HEK293T (cell line): ENCODE measurements around the gene GOLIM4.

ENCODE experiments used
- CTCF ChIA-PET: fragments of 350-600 bp; formaldehyde crosslinking; extraction: SDS; loops from one replicate; lab custom pipeline; 2021; ENCODE audit warnings: antibody characterized with exemption, inconsistent platforms; lab: Yijun Ruan, JAX
- POLR2A ChIA-PET: fragments of 350-600 bp; formaldehyde crosslinking; extraction: SDS; loops from one replicate; lab custom pipeline; 2020; ENCODE audit warnings: antibody characterized with exemption, inconsistent platforms; lab: Yijun Ruan, JAX
- DNase-seq: peaks from one replicate; pipeline ENCODE4 v3.0.0; 2012; ENCODE audit warnings: mixed read lengths; ENCODE audit errors: extremely low spot score
- ARNT ChIP-seq: fragments of 450-650 bp; IDR thresholded peaks from 2 replicates; pipeline ENCODE4 v1.6.1; 2017; ENCODE audit warnings: mild to moderate bottlenecking
- BHLHE40 ChIP-seq: fragments of 450-650 bp; IDR thresholded peaks from 2 replicates; pipeline ENCODE4 v1.6.1; 2016; ENCODE audit warnings: mild to moderate bottlenecking, moderate library complexity, borderline replicate concordance
- CTBP1 ChIP-seq: fragments of 450-650 bp; IDR thresholded peaks from 2 replicates; pipeline ENCODE4 v1.6.1; 2016; ENCODE audit warnings: borderline replicate concordance
- ELF4 ChIP-seq: fragments of 450-650 bp; IDR thresholded peaks from 2 replicates; pipeline ENCODE4 v1.6.1; 2017; ENCODE audit warnings: antibody characterized with exemption
- FOXA1 ChIP-seq: fragments of 450-650 bp; IDR thresholded peaks from 2 replicates; pipeline ENCODE4 v1.6.1; 2016; ENCODE audit warnings: mild to moderate bottlenecking
- FOXK2 ChIP-seq: fragments of 450-650 bp; IDR thresholded peaks from 2 replicates; pipeline ENCODE4 v1.6.1; 2016; ENCODE audit warnings: mild to moderate bottlenecking
- FOXM1 ChIP-seq: fragments of 450-650 bp; IDR thresholded peaks from 2 replicates; pipeline ENCODE4 v1.6.1; 2017; ENCODE audit warnings: mild to moderate bottlenecking, borderline replicate concordance
- HDGF ChIP-seq: fragments of 450-650 bp; IDR thresholded peaks from 2 replicates; pipeline ENCODE4 v1.6.1; 2017; ENCODE audit warnings: antibody characterized with exemption, borderline replicate concordance
- L3MBTL2 ChIP-seq: fragments of 450-650 bp; conservative IDR thresholded peaks from 2 replicates; pipeline ENCODE4 v1.6.1; 2016; ENCODE audit warnings: mild to moderate bottlenecking
- LEF1 ChIP-seq: fragments of 450-650 bp; IDR thresholded peaks from 2 replicates; pipeline ENCODE4 v1.6.1; 2017; ENCODE audit warnings: mild to moderate bottlenecking, borderline replicate concordance
- NFRKB ChIP-seq: fragments of 450-650 bp; IDR thresholded peaks from 2 replicates; pipeline ENCODE4 v1.6.1; 2016; ENCODE audit warnings: mild to moderate bottlenecking, moderate library complexity
- SP1 ChIP-seq: fragments of 450-650 bp; IDR thresholded peaks from 2 replicates; pipeline ENCODE4 v1.6.1; 2017
- SUZ12 ChIP-seq: fragments of 450-650 bp; IDR thresholded peaks from 2 replicates; pipeline ENCODE4 v1.6.1; 2016; ENCODE audit warnings: mild to moderate bottlenecking
- TARDBP ChIP-seq: fragments of 450-650 bp; IDR thresholded peaks from 2 replicates; pipeline ENCODE4 v1.6.1; 2016
- ZNF384 ChIP-seq: fragments of 450-650 bp; IDR thresholded peaks from 2 replicates; pipeline ENCODE4 v1.6.1; 2016
- TF ChIP-seq, protein P1 (sequence below): fragments of 450-650 bp; IDR thresholded peaks from 2 replicates; pipeline ENCODE4 v1.6.1; 2016

The GOLIM4 gene

DNA sequence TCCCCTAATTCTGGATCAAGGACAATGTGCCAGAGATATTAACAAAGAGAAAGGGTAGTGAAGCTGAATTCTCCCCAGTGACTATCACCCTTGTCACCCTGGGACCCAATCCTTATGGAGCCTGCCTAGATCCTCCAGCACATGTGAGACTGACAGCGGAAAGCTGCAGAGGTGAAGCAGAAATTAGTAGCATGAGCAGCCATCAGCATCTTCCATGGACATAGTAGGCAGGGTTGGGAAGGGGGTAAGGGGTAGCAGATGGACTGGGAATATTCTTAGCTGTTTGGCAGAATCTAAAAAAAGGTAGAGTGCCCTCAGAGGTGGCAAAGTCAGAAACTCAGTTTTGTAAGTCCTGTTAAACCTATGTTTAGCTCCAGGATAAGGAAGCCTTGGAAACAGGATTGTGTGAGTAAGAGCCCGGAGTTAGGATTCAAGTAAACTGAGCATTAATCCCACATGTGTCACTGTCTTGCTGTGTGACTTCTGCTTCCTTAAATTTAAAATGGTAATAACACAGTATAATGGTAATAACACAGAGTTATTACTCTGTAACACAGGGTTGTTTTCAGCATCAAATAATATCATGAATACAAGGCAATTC, 14.5 kb downstream of the GOLIM4 start:
- no peak for TF ChIP-seq CTBP1
- TF ChIP-seq ZNF384: no peak
- TF ChIP-seq L3MBTL2: no peak
- TF ChIP-seq, protein P1, sequence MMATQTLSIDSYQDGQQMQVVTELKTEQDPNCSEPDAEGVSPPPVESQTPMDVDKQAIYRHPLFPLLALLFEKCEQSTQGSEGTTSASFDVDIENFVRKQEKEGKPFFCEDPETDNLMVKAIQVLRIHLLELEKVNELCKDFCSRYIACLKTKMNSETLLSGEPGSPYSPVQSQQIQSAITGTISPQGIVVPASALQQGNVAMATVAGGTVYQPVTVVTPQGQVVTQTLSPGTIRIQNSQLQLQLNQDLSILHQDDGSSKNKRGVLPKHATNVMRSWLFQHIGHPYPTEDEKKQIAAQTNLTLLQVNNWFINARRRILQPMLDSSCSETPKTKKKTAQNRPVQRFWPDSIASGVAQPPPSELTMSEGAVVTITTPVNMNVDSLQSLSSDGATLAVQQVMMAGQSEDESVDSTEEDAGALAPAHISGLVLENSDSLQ: no peak
- TF ChIP-seq TARDBP: no peak
- no peak for TF ChIP-seq BHLHE40
- TF ChIP-seq FOXA1: no peak
- no peak for TF ChIP-seq SUZ12
- TF ChIP-seq HDGF: no peak
- no peak for TF ChIP-seq ELF4
- ChIA-PET POLR2A (no interaction called here), CTCF (interaction anchor here (0.6 to 2.2 kb wide), 2 partner anchors 8 to 476 kb away, joined by 5 to 6 read pairs; no protein-coding TSS in a partner anchor)
- no peak for DNase-seq

DNA sequence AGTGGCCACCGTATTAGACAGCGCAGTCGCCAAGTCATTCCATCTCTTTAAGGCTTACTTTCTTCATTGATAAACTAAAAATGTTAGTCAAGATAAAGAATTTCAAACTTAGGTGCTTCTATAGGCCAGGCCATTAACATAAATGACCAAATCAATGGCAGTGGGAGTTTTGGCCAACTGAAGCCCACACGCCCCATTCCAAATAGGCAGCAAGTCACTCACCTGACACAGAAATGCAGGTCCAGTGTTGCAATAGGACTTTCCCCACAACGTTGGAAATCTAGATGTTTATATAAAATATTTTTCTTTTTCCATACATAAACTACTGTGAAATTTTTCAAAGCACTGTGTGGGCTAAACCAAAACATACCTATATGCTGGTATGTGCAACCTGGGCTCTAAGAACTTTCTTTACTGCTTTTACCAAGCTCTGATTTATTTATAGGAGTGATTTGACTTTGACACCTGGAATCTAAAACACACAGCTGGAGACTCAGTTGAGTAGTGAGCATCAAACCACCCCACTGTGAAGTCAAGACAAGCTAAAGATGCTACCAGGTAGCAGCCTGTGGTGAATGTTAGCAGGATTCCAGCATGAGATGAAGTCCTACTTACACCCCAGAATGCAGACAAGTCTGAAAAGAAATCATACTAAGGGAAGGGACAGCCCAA, 15.1 kb downstream of the GOLIM4 start:
- no peak for DNase-seq
- POLR2A ChIA-PET: no interaction called here
- CTCF ChIA-PET: interaction anchor here (0.8 to 2.2 kb wide), 2 partner anchors 9 to 85 kb away, joined by 3 to 6 read pairs; no protein-coding TSS in a partner anchor
- TF ChIP-seq FOXA1 (no peak), BHLHE40 (no peak), L3MBTL2 (no peak), LEF1 (no peak), TARDBP (no peak)

DNA sequence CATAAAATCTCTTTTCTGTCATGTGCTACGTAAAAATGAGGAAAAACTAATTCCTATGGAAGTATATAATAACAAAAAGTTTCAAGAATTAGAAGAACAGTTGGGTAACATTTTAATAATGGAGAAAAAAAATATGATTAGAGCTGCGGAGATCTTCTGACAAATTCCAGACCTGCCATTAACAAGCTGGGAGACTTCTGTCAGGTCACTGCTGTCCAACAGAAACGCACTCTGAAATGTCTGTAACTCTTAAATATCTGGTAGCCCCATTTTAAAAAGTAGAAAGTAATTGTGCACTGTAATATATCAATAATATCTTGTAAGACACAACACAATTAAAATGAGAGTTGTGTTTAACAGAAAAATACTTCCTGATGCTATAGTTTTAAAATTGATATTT, 15.7 kb downstream of the GOLIM4 start:
- POLR2A ChIA-PET: no interaction called here
- TF ChIP-seq ARNT (no peak), FOXA1 (no peak), NFRKB (no peak), FOXM1 (no peak), SUZ12 (no peak)
- DNase-seq: no peak
- CTCF ChIA-PET: interaction anchor here (0.8 to 2.2 kb wide), 2 partner anchors 9 to 85 kb away, joined by 3 to 6 read pairs; no protein-coding TSS in a partner anchor

DNA sequence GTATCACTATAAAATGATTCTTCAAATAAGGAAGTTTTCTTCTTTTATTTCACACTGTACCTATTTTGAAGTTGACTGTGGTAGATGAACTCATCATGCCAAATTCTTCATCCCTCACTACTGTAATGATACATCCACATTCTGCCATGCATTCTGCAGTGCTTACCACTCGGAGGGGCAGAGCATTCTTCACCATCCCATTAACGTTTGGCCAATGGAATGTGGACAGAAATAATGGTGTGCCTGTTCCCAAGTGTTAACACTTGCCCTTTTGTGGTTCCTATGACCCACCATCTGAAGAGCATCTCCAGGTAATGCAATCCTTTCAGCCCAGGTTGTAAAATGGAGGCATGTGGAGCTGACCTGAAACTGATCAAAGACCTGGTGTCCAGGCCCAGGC, 18.6 kb downstream of the GOLIM4 start:
- TF ChIP-seq LEF1 (no peak), ZNF384 (no peak), FOXM1 (no peak), FOXA1 (no peak), ARNT (no peak)
- ChIA-PET CTCF (no interaction called here), POLR2A (no interaction called here)
- no peak for DNase-seq

DNA sequence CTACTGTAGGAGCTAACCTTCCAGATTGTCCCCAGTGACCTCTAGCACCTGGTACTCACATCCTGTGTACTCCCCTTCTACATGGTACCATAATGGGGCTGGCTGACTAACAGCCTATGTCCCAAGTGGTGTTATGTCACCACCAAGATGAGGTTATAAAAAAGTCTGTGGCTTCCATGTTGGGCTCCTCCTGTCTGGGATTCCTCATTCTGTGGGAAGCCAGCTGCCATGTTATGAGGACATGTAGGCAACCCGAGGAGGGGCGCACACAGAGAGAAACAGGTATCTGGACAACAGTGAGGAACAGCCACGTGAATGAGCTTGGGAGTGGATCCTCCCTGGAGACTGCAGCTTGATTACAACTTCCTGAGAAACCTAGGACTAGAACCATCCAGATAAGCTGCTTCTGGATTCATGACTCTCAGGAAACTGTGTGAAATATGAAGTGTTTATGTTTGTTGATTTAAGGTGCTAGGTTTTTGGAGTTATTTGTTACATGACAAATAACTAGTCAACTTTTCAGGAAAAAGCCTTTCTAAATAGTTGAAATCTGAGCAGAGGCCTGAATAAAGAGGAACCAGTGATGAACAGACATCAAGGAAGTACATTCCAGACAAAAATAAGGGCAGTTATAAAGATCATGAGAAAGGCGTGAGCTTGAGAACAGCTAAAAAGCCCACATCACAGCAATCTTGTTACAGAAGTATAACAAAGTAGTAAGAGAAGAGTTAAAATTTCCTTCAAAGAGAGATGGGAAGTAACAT, 21.7 kb downstream of the GOLIM4 start:
- CTCF ChIA-PET: no interaction called here
- TF ChIP-seq FOXK2 (no peak), ELF4 (no peak), FOXA1 (no peak), HDGF (no peak), L3MBTL2 (no peak), SUZ12 (no peak), LEF1 (no peak), ARNT (no peak), ZNF384 (no peak), NFRKB (no peak), CTBP1 (no peak), TARDBP (no peak)
- TF ChIP-seq, protein P1: no peak
- no peak for DNase-seq
- POLR2A ChIA-PET: no interaction called here

DNA sequence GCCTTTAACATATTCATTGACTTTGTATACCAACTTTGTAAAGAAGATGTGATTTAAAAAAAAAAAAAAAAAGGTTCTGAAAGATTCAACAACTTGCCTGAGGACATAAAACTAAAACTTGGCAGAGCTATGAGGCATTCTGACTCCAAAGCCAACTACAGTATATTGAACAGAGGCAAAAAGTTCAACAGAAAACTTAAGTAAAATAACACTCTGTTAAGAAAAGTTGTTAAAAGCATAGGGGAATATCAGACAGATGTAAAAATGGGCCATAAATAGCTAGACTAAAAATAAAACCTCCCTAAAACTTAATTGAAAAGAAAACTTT, 23.4 kb downstream of the GOLIM4 start:
- ChIA-PET CTCF (interaction anchor here (0.7 kb wide), 1 partner anchor 1484 kb away, joined by 3 read pairs; no protein-coding TSS in a partner anchor), POLR2A (no interaction called here)
- TF ChIP-seq, protein P1: no peak
- TF ChIP-seq BHLHE40 (no peak), FOXA1 (no peak), SUZ12 (no peak), CTBP1 (no peak), L3MBTL2 (no peak), ELF4 (no peak), TARDBP (no peak), ZNF384 (no peak), SP1 (no peak), NFRKB (no peak), ARNT (no peak), LEF1 (no peak)
- no peak for DNase-seq
